Sigmoid colon (tissue), 4 donors: ENCODE data around the gene GNG13.

Source experiments
- POLR2A ChIP-seq, 2 donors: fragments of 450-650 bp; IDR thresholded peaks; one replicate each; pipeline ENCODE4 v1.6.1; 2016; ENCODE audit warnings: antibody characterized with exemption in 2 of 2, mild to moderate bottlenecking in 2 of 2, moderate library complexity in 2 of 2
- POLR2AphosphoS5 ChIP-seq, 4 donors: sonication (generic); formaldehyde crosslinking; IDR thresholded peaks; one replicate each; pipeline ENCODE4 v1.6.1; 2017; ENCODE audit warnings: antibody characterized with exemption in 4 of 4
- TF ChIP-seq, protein P1 (sequence below), 4 experiments: fragments of 450-650 bp in 3 of 4; fragments of 200-600 bp in 1 of 4; IDR thresholded peaks; one replicate each; pipeline ENCODE4 v1.5.1; 2016 to 2019; ENCODE audit warnings: antibody characterized with exemption in 4 of 4, mild to moderate bottlenecking in 3 of 4, moderate library complexity in 2 of 4

DNA sequence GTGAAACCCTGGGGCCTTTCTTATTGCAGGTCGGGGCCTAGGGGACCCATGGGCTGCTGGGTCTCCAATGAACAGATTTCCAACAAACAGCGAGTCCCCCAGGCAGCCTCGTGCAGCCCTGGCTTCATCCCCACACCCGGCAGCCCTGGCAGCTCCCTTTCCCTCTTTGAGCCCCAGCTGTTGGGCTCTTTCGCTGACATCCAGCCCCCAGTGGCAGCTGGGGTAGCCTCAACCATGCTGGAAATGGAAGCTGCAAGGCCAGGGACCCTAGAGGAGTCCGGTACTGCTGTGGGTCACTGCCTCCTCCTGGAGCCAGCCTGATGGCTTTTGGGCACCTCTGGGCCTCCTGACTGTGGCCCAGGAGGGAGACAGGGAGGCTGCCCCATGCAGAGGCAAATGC is 18.3 kb downstream of the GNG13 start:
- TF ChIP-seq, protein P1, sequence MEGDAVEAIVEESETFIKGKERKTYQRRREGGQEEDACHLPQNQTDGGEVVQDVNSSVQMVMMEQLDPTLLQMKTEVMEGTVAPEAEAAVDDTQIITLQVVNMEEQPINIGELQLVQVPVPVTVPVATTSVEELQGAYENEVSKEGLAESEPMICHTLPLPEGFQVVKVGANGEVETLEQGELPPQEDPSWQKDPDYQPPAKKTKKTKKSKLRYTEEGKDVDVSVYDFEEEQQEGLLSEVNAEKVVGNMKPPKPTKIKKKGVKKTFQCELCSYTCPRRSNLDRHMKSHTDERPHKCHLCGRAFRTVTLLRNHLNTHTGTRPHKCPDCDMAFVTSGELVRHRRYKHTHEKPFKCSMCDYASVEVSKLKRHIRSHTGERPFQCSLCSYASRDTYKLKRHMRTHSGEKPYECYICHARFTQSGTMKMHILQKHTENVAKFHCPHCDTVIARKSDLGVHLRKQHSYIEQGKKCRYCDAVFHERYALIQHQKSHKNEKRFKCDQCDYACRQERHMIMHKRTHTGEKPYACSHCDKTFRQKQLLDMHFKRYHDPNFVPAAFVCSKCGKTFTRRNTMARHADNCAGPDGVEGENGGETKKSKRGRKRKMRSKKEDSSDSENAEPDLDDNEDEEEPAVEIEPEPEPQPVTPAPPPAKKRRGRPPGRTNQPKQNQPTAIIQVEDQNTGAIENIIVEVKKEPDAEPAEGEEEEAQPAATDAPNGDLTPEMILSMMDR (IDR thresholded peaks at IDR 0.05), result no peak
- TF ChIP-seq POLR2AphosphoS5 (IDR thresholded peaks at IDR 0.05), result no peak
- no peak for TF ChIP-seq POLR2A (IDR thresholded peaks at IDR 0.05)
